Measurements from ENCODE around the gene CASP9.
A peak's percentile ranks its signal among the peaks of the same experiment; 100 is the strongest.

CASP9 gene

GRCh38 chr1:15444468-15445389, 79.3 kb downstream of the CASP9 start:
- DNase-seq: peak in 1 of 2 experiments; percentile 26

- DNase-seq: peak in 1 of 2 experiments; percentile 25
Observed at GRCh38 chr1:15443281-15443680, 80.7 kb downstream of the CASP9 start.

- no peak for DNase-seq
Observed at GRCh38 chr1:15442759-15443158, 81.3 kb downstream of the CASP9 start.

- no peak for DNase-seq
Observed at GRCh38 chr1:15442119-15442518, 81.9 kb downstream of the CASP9 start.
